Measurements from ENCODE around the gene JADE1. TPM values are rescaled to one million over a fixed set of nuclear protein-coding genes. Genes with fewer than 3 reads are reported as not detected.

The JADE1 gene
- total and polyA plus RNA-seq, 2 of the 13 experiments (the other 11 are each of a cell fraction or from before 2014, with no cell fraction given): 5.4 to 19.3 TPM

GRCh38 chr4:128810871-128811570, 1.5 kb downstream of the JADE1 start (continued):
- TF ChIP-seq, protein P1, sequence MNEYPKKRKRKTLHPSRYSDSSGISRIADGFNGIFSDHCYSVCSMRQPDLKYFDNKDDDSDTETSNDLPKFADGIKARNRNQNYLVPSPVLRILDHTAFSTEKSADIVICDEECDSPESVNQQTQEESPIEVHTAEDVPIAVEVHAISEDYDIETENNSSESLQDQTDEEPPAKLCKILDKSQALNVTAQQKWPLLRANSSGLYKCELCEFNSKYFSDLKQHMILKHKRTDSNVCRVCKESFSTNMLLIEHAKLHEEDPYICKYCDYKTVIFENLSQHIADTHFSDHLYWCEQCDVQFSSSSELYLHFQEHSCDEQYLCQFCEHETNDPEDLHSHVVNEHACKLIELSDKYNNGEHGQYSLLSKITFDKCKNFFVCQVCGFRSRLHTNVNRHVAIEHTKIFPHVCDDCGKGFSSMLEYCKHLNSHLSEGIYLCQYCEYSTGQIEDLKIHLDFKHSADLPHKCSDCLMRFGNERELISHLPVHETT (CRISPR knock-in tag; conservative IDR thresholded peaks at IDR 0.05): peak; percentile 97
- peak; percentile 89 for TF ChIP-seq MYC (CRISPR knock-in tag; IDR thresholded peaks at IDR 0.05; ENCODE audit: borderline replicate concordance)
- TF ChIP-seq SNAI1 (CRISPR knock-in tag; IDR thresholded peaks at IDR 0.05; ENCODE audit: borderline replicate concordance): peak; percentile 83; the same call in 1 of the 2 replicates
- no peak for TF ChIP-seq FOXO4 (CRISPR knock-in tag; conservative IDR thresholded peaks at IDR 0.05)
- no peak for TF ChIP-seq ZNF260 (CRISPR knock-in tag; IDR thresholded peaks at IDR 0.05; ENCODE audit: borderline replicate concordance, low read depth)
- TF ChIP-seq ZNF282 (IDR thresholded peaks at IDR 0.05; ENCODE audit: partially characterized antibody): no peak
- peak; percentile 76 for TF ChIP-seq ZFP91 (CRISPR knock-in tag; IDR thresholded peaks at IDR 0.05; ENCODE audit: borderline replicate concordance)
- peak; percentile 38; the same call in 1 of the 2 replicates for TF ChIP-seq ZFY (CRISPR knock-in tag; IDR thresholded peaks at IDR 0.05)
- no peak for TF ChIP-seq RCOR2 (CRISPR knock-in tag; IDR thresholded peaks at IDR 0.05)
- TF ChIP-seq ZNF33A (CRISPR knock-in tag; IDR thresholded peaks at IDR 0.05; ENCODE audit: borderline replicate concordance): no peak
- TF ChIP-seq FLYWCH1 (CRISPR knock-in tag; IDR thresholded peaks at IDR 0.05): no peak
- TF ChIP-seq DRAP1 (CRISPR knock-in tag; IDR thresholded peaks at IDR 0.05): peak; percentile 90
- peak; percentile 77; the same call in 1 of the 2 replicates for TF ChIP-seq ZNF780A (CRISPR knock-in tag; IDR thresholded peaks at IDR 0.05)
- TF ChIP-seq BCLAF1 (IDR thresholded peaks at IDR 0.05): no peak
- TF ChIP-seq, protein P2, sequence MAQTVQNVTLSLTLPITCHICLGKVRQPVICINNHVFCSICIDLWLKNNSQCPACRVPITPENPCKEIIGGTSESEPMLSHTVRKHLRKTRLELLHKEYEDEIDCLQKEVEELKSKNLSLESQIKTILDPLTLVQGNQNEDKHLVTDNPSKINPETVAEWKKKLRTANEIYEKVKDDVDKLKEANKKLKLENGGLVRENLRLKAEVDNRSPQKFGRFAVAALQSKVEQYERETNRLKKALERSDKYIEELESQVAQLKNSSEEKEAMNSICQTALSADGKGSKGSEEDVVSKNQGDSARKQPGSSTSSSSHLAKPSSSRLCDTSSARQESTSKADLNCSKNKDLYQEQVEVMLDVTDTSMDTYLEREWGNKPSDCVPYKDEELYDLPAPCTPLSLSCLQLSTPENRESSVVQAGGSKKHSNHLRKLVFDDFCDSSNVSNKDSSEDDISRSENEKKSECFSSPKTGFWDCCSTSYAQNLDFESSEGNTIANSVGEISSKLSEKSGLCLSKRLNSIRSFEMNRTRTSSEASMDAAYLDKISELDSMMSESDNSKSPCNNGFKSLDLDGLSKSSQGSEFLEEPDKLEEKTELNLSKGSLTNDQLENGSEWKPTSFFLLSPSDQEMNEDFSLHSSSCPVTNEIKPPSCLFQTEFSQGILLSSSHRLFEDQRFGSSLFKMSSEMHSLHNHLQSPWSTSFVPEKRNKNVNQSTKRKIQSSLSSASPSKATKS (CRISPR knock-in tag; IDR thresholded peaks at IDR 0.05): no peak; the same call in 1 of the 2 replicates
- TF ChIP-seq IRX3 (CRISPR knock-in tag; IDR thresholded peaks at IDR 0.05; ENCODE audit: borderline replicate concordance, low read depth): no peak
- peak; percentile 65; the same call in 1 of the 2 replicates for TF ChIP-seq KAT8 (CRISPR knock-in tag; IDR thresholded peaks at IDR 0.05)
- no peak for TF ChIP-seq ZNF737 (CRISPR knock-in tag; IDR thresholded peaks at IDR 0.05; ENCODE audit: borderline replicate concordance)
